H1 (cell line): ENCODE measurements around the gene DIP2C. TPM values are rescaled to one million over a fixed set of nuclear protein-coding genes. Genes with fewer than 3 reads are reported as not detected.

Source experiments
- CTCF ChIA-PET: fragments of 300-600 bp; sonication (Branson Sonifier 250); formaldehyde crosslinking; loops from one replicate; lab custom pipeline; 2021; ENCODE audit not compliant: partially characterized antibody; lab: Charles Lee
- POLR2A ChIA-PET: fragments of 300-600 bp; sonication (Branson Sonifier 250); formaldehyde crosslinking; loops from one replicate; lab custom pipeline; 2021; ENCODE audit warnings: inconsistent platforms; ENCODE audit not compliant: partially characterized antibody; lab: Charles Lee
- DNase-seq, 2 experiments: peaks; one replicate each; pipeline versions ENCODE4 v3.0.0 to v3.0.0-alpha.2; 2010 to 2022; ENCODE audit warnings: low spot score in 2 of 2, low read depth in 1 of 2, mixed read lengths in 1 of 2
- FAIRE-seq: peaks from 2 replicates; lab custom pipeline; 2011; peaks lifted over from hg19 to GRCh38; lab: Jason Lieb, UNC
- H2AFZ ChIP-seq: 2 replicates; pipeline ENCODE4 v1.8.1; 2012; ENCODE audit warnings: low read length, inconsistent platforms
- H2AK5ac ChIP-seq: 2 replicates; pipeline ENCODE4 v1.6.1; 2013; ENCODE audit warnings: low read depth, low read length
- H2BK120ac ChIP-seq: replicated peaks from 2 replicates; pipeline ENCODE3; 2013; ENCODE audit warnings: low read depth, low read length, inconsistent platforms
- H2BK12ac ChIP-seq: 2 replicates; pipeline ENCODE4 v1.6.1; 2013; ENCODE audit warnings: low read depth, low read length
- H2BK15ac ChIP-seq: 2 replicates; pipeline ENCODE4 v1.6.1; 2013; ENCODE audit warnings: low read length
- H2BK20ac ChIP-seq: 2 replicates; pipeline ENCODE4 v1.6.1; 2013; ENCODE audit warnings: low read length
- H2BK5ac ChIP-seq: 2 replicates; pipeline ENCODE4 v1.6.1; 2013; ENCODE audit warnings: low read depth, low read length
- H3K14ac ChIP-seq: 2 replicates; pipeline ENCODE4 v1.6.1; 2013; ENCODE audit warnings: inconsistent platforms; ENCODE audit not compliant: insufficient read length
- H3K18ac ChIP-seq: 2 replicates; pipeline ENCODE4 v1.6.1; 2013; ENCODE audit warnings: low read length; ENCODE audit errors: extremely low read depth
- H3K23ac ChIP-seq: 2 replicates; pipeline ENCODE4 v1.6.1; 2013; ENCODE audit warnings: inconsistent platforms; ENCODE audit not compliant: insufficient read length
- H3K23me2 ChIP-seq: 2 replicates; pipeline ENCODE4 v1.6.1; 2013; ENCODE audit warnings: low read depth, low read length
- H3K27ac ChIP-seq: 2 replicates; pipeline ENCODE4 v1.6.1; 2011; ENCODE audit warnings: low read depth, low read length, inconsistent platforms
- H3K27me3 ChIP-seq, 4 experiments: replicated peaks in 1 of 4; 1 replicate in 1 of 4; 2 replicates in 3 of 4; pipeline versions ENCODE4 v1.6.1 to v1.8.1; 2011 to 2013; ENCODE audit warnings: low read length in 3 of 4, mild to moderate bottlenecking in 3 of 4, inconsistent platforms in 2 of 4, mixed read lengths in 2 of 4, moderate library complexity in 1 of 4; ENCODE audit not compliant: control insufficient read depth in 3 of 4, insufficient read depth in 3 of 4; ENCODE audit errors: extremely low read depth in 1 of 4
- H3K36me3 ChIP-seq, 4 experiments: 2 replicates each; pipeline versions ENCODE4 v1.6.1 to v1.8.1; 2011 to 2013; ENCODE audit warnings: mild to moderate bottlenecking in 4 of 4, low read length in 3 of 4, moderate library complexity in 2 of 4, control low read depth in 1 of 4, inconsistent platforms in 1 of 4; ENCODE audit not compliant: insufficient read depth in 4 of 4, control insufficient read depth in 2 of 4
- H3K4ac ChIP-seq: replicated peaks from 2 replicates; pipeline ENCODE3; 2013; ENCODE audit warnings: low read length, low read depth, mixed read lengths, inconsistent platforms; ENCODE audit not compliant: insufficient read length
- H3K4me1 ChIP-seq, 4 experiments: replicated peaks in 1 of 4; 1 replicate in 1 of 4; 2 replicates in 3 of 4; pipeline versions ENCODE4 v1.6.1 to v1.8.1; 2011 to 2013; ENCODE audit warnings: low read length in 3 of 4, inconsistent platforms in 2 of 4, mixed read lengths in 1 of 4; ENCODE audit not compliant: insufficient read depth in 4 of 4, control insufficient read depth in 3 of 4
- H3K4me2 ChIP-seq, 2 experiments: 2 replicates each; pipeline versions ENCODE4 v1.6.1 to v1.8.1; 2011 to 2013; ENCODE audit warnings: low read depth in 2 of 2, low read length in 2 of 2, control low read depth in 1 of 2, inconsistent platforms in 1 of 2, mild to moderate bottlenecking in 1 of 2; ENCODE audit not compliant: insufficient read depth in 1 of 2
- H3K4me3 ChIP-seq, 4 experiments: fragments of 200-600, 300-600 bp in 1 of 4; sonication (generic), shearing (Covaris generic), sonication (Bioruptor Twin) in 1 of 4; 2 replicates each; pipeline versions ENCODE4 v1.5.1 to v1.8.1; 2011 to 2016; ENCODE audit warnings: low read length in 4 of 4, low read depth in 3 of 4, control low read depth in 2 of 4, inconsistent platforms in 2 of 4, mild to moderate bottlenecking in 2 of 4, mixed read lengths in 1 of 4, moderate library complexity in 1 of 4; ENCODE audit not compliant: insufficient read depth in 2 of 4; ENCODE audit errors: extremely low read depth in 1 of 4
- H3K56ac ChIP-seq: replicated peaks from 2 replicates; pipeline ENCODE3; 2013; ENCODE audit warnings: low read depth, mild to moderate bottlenecking, mixed read lengths, low read length, inconsistent platforms; ENCODE audit not compliant: insufficient read length
- H3K79me1 ChIP-seq: 2 replicates; pipeline ENCODE4 v1.6.1; 2013; ENCODE audit warnings: low read depth, low read length, control low read depth
- H3K79me2 ChIP-seq, 2 experiments: 2 replicates each; pipeline versions ENCODE4 v1.6.1 to v1.8.1; 2012 to 2013; ENCODE audit warnings: low read length in 2 of 2, mild to moderate bottlenecking in 2 of 2, inconsistent platforms in 1 of 2; ENCODE audit not compliant: insufficient read depth in 2 of 2, control insufficient read depth in 1 of 2
- H3K9ac ChIP-seq, 4 experiments: replicated peaks in 1 of 4; 1 replicate in 1 of 4; 2 replicates in 3 of 4; pipeline versions ENCODE4 v1.6.1 to v1.8.1; 2011 to 2013; ENCODE audit warnings: low read depth in 3 of 4, low read length in 3 of 4, control low read depth in 2 of 4, mild to moderate bottlenecking in 2 of 4, moderate library complexity in 2 of 4, inconsistent platforms in 1 of 4; ENCODE audit errors: extremely low read depth in 1 of 4
- H3K9me3 ChIP-seq, 2 experiments: 2 replicates each; pipeline versions ENCODE4 v1.6.1 to v1.8.1; 2012 to 2013; ENCODE audit warnings: mild to moderate bottlenecking in 2 of 2, moderate library complexity in 2 of 2, control low read depth in 1 of 2, inconsistent platforms in 1 of 2, low read depth in 1 of 2, low read length in 1 of 2, mixed read lengths in 1 of 2; ENCODE audit not compliant: insufficient read depth in 2 of 2
- H4K20me1 ChIP-seq, 2 experiments: replicated peaks in 1 of 2; 2 replicates each; pipeline versions ENCODE3 to v1.8.1; 2011 to 2013; ENCODE audit warnings: inconsistent platforms in 2 of 2, low read length in 2 of 2, mild to moderate bottlenecking in 1 of 2; ENCODE audit not compliant: insufficient read depth in 2 of 2, control insufficient read depth in 1 of 2
- H4K5ac ChIP-seq: 2 replicates; pipeline ENCODE4 v1.6.1; 2013; ENCODE audit warnings: low read length, low read depth, mixed read lengths, inconsistent platforms; ENCODE audit not compliant: insufficient read length
- H4K8ac ChIP-seq: 2 replicates; pipeline ENCODE4 v1.8.0; 2013; ENCODE audit warnings: mild to moderate bottlenecking, moderate library complexity, low read length, inconsistent platforms; ENCODE audit not compliant: insufficient read depth; ENCODE audit errors: extremely low read depth
- H4K91ac ChIP-seq: replicated peaks from 2 replicates; pipeline ENCODE3; 2013; ENCODE audit warnings: low read length, mixed read lengths, inconsistent platforms; ENCODE audit not compliant: insufficient read length
- BACH1 ChIP-seq: IDR thresholded peaks from 2 replicates; pipeline ENCODE4 v1.6.1; 2012; ENCODE audit warnings: low read length, improper control_type of control experiment
- CHD1 ChIP-seq: IDR thresholded peaks from 2 replicates; pipeline ENCODE4 v1.6.1; 2012; ENCODE audit warnings: low read depth, low read length, improper control_type of control experiment
- WGBS, 2 experiments: shearing (Covaris generic) in 1 of 2; methylation state at CpG; one replicate each; pipeline versions ENCODE4 v1.1.6 to v1.1.7; 2013 to 2015; ENCODE audit warnings: low lambda C conversion rate in 2 of 2, mixed read lengths in 2 of 2, inconsistent platforms in 1 of 2, low coverage in 1 of 2, missing lambda C conversion rate in 1 of 2; ENCODE audit not compliant: insufficient replicate concordance in 2 of 2, insufficient coverage in 1 of 2, insufficient read length in 1 of 2; ENCODE audit errors: extremely low coverage in 1 of 2, missing lambda C conversion rate in 1 of 2; 5-methylcytosine and 5-hydroxymethylcytosine counted together
- polyA plus RNA-seq, 7 experiments: library from polyadenylated mRNA; depleted of rRNA in 3 of 7; stranded (reverse) in 5 of 7; unstranded in 2 of 7; fragments of >200 nt in 5 of 7; fragments of 200-250 nt in 2 of 7; gene quantifications; 1 replicate in 5 of 7; 2 replicates in 1 of 7; 4 replicates in 1 of 7; pipeline versions ENCODE4 v1.2.1 to v1.2.3, GENCODE V29; 2011 to 2013; ENCODE audit warnings: missing spikeins in 2 of 7, mixed read lengths in 2 of 7
- total RNA-seq: library from RNA; stranded (reverse); fragmentation: NEBNext Ultra II Directional; extraction: Animal tissue kit (Norgen Biotek cat#: 25700); gene quantifications from 2 replicates; pipeline ENCODE4 v1.2.1, GENCODE V29; 2021
- TF ChIP-seq, protein P1 (sequence below): IDR thresholded peaks from 2 replicates; pipeline ENCODE4 v1.6.1; 2012; ENCODE audit warnings: inconsistent platforms

The DIP2C gene
- total and polyA plus RNA-seq, 2 of the 8 experiments (the other 6 are each of a cell fraction or from before 2014, with no cell fraction given): 3.8 to 9.3 TPM

DNA sequence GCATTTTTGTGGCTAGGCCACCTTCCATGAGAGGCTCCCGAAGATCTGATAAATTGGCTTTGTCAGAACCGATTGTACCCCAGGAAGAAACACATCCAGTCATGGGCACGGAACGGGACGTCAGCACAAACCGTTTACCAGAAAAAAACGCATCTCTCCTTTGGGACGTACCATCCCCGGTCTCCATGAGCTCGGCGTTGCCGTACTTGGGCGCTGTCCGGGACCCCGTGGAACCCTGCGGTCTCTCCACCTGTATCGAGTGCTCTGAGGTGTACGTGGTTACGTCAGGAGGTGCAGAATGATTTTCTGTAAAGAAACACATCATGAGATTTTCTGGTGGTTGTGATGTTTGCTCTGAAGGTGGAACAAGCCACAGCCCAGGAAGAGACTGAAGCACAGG lies 270.6 kb downstream of the DIP2C start:
- no peak overlapping the region for H3K4me3 ChIP-seq
- no peak for FAIRE-seq
- no peaks in the 10 kb centered on the region for H3K4me1 ChIP-seq
- no peak overlapping the region for H4K91ac ChIP-seq
- peaks cover 0 to 1% of the 10 kb centered on the region in 2 experiments for H4K20me1 ChIP-seq
- no peak for DNase-seq
- no peak for TF ChIP-seq BACH1
- TF ChIP-seq, protein P1, sequence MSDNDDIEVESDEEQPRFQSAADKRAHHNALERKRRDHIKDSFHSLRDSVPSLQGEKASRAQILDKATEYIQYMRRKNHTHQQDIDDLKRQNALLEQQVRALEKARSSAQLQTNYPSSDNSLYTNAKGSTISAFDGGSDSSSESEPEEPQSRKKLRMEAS: no peak
- no peak for TF ChIP-seq CHD1
- no peaks in the 10 kb centered on the region for H3K23me2 ChIP-seq
- H3K4ac ChIP-seq: no peak overlapping the region
- peaks cover 3% of the 10 kb centered on the region; the same call in 1 of the 2 replicates for H3K79me1 ChIP-seq
- no peak overlapping the region for H3K56ac ChIP-seq
- H3K18ac ChIP-seq: no peak overlapping the region
- no peak overlapping the region for H4K5ac ChIP-seq
- no peak overlapping the region for H2BK5ac ChIP-seq
- no peak overlapping the region for H3K14ac ChIP-seq
- H3K4me2 ChIP-seq: no peak overlapping the region
- ChIA-PET CTCF (no interaction called here), POLR2A (interaction anchor here (0.6 kb wide), 1 partner anchor 107 kb away, joined by 4 read pairs; no protein-coding TSS in a partner anchor)
- H2BK120ac ChIP-seq: no peak overlapping the region
- H3K79me2 ChIP-seq: no peaks in the 10 kb centered on the region
- no peak overlapping the region for H2AFZ ChIP-seq
- no peak overlapping the region for H3K9ac ChIP-seq
- no peaks in the 10 kb centered on the region for H3K9me3 ChIP-seq
- no peaks in the 10 kb centered on the region for H3K27me3 ChIP-seq
- H2BK15ac ChIP-seq: no peak overlapping the region
- peak overlapping the region; percentile 71; the same call in 1 of the 2 replicates for H4K8ac ChIP-seq
- no peak overlapping the region for H3K27ac ChIP-seq
- no peak overlapping the region for H2BK20ac ChIP-seq
- H3K36me3 ChIP-seq: no peaks in the 10 kb centered on the region
- no peak overlapping the region for H3K23ac ChIP-seq
- WGBS, 2 experiments: 96% methylated on average over 19 of the region's 19 CpGs; no CpG with 5 or more reads in 1 of the 2 experiments
- no peak overlapping the region for H2BK12ac ChIP-seq
- no peak overlapping the region for H2AK5ac ChIP-seq
